ENCODE results near the gene TOMM7. TPM values are rescaled to one million over a fixed set of nuclear protein-coding genes. Genes with fewer than 3 reads are reported as not detected.
A peak's percentile ranks its signal among the peaks of the same experiment; 100 is the strongest.

The TOMM7 gene
- total RNA-seq, 2 donors from 2014 or later, result 335 to 356 TPM

DNA sequence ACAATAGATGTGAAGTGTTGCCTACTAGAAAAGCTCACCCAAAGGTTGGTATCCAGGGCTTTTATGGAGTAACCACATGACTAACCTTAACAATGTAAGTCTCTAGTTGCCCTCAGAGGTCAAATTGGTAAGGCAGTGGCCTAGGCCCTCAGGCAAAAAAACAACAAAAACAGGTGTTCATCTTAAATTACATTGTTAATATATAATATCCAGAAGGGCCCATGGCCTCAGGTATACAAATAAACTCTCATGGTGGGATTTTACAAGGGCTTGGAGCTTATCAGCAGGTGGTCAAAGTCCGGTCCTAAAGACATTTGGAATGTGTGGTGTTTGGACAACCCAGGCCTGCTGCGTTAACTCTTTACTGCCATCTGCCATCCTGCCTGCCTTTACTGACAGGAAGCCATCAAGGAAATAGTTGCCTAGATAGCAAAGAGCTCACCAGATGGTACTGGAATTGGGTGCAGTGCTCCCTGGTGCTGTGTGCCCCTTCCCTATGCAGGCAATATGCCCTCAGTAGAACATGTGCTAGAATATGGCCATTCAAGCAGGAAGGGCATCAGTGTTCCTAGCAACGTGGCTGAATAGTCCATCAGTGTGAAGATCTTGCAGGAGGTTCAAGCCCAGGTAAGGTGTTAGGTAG, 36.2 kb downstream of the TOMM7 start:
- no peak overlapping the region for H3K4me3 Mint-ChIP-seq
- Histone ChIP-seq H3K27me3 (ENCODE audit: control insufficient read depth, insufficient read depth, low read length, poor library complexity, severe bottlenecking) (no peaks in the 10 kb centered on the region), H3K36me3 (ENCODE audit: control insufficient read depth, insufficient read depth, low read length) (no peaks in the 10 kb centered on the region), H3K4me1 (ENCODE audit: control insufficient read depth, insufficient read depth, low read length) (peaks cover 28% of the 10 kb centered on the region), H3K27ac (ENCODE audit: low read depth, low read length) (no peak overlapping the region), H3K9me3 (ENCODE audit: control insufficient read depth, low read length) (peaks cover 9% of the 10 kb centered on the region), H3K9ac (ENCODE audit: extremely low read depth, low read length, poor library complexity, severe bottlenecking) (no peak overlapping the region), H3K4me3 (ENCODE audit: low read length) (peak overlapping the region; percentile 13)
- DNase-seq, result no peak
- H3K9me3 Mint-ChIP-seq, result peaks cover 18% of the 10 kb centered on the region
- peaks cover 39% of the 10 kb centered on the region for H3K4me1 Mint-ChIP-seq
- TF ChIP-seq CTCF (conservative IDR thresholded peaks at IDR 0.05), result no peak
- H3K27ac Mint-ChIP-seq, result peak overlapping the region; percentile 11
- no peaks in the 10 kb centered on the region for H3K27me3 Mint-ChIP-seq (ENCODE audit: insufficient read depth)
- H3K36me3 Mint-ChIP-seq (ENCODE audit: low read depth), result peaks cover 2% of the 10 kb centered on the region
- WGBS, 2 experiments (ENCODE audit: insufficient coverage in 1 of 2, insufficient read length in 1 of 2), result 64 to 80% methylated on average over 2 to 3 of the region's 3 CpGs

DNA sequence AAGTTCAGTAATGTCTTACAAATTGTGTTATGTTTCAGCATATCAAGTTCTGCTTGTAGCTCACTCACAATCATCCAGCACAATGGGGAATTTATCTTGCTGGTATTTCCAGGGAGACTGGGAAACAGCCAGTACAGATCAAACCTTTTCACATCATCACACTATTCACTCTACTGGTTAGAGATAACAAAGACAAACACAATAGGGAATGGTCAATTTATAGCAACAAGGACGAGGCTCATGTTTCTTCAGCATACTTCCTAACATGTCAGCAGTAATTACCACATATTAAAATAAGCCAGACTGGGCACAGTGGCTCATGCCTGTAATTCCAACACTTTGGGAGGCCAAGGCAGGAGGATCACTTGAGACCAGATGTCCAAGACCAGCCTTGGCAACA, 38.3 kb downstream of the TOMM7 start:
- no peak for TF ChIP-seq CTCF (conservative IDR thresholded peaks at IDR 0.05)
- DNase-seq, result no peak
- peaks cover 43% of the 10 kb centered on the region for H3K4me1 Mint-ChIP-seq
- H3K36me3 Mint-ChIP-seq (ENCODE audit: low read depth), result no peaks in the 10 kb centered on the region
- H3K27ac Mint-ChIP-seq, result peak overlapping the region; percentile 18
- Histone ChIP-seq H3K4me1 (ENCODE audit: control insufficient read depth, insufficient read depth, low read length) (peaks cover 28% of the 10 kb centered on the region), H3K9me3 (ENCODE audit: control insufficient read depth, low read length) (peaks cover 9% of the 10 kb centered on the region), H3K4me3 (ENCODE audit: low read length) (no peak overlapping the region), H3K9ac (ENCODE audit: extremely low read depth, low read length, poor library complexity, severe bottlenecking) (no peak overlapping the region), H3K36me3 (ENCODE audit: control insufficient read depth, insufficient read depth, low read length) (no peaks in the 10 kb centered on the region), H3K27me3 (ENCODE audit: control insufficient read depth, insufficient read depth, low read length, poor library complexity, severe bottlenecking) (no peaks in the 10 kb centered on the region), H3K27ac (ENCODE audit: low read depth, low read length) (no peak overlapping the region)
- 61 to 100% methylated on average over 1 of the region's 1 CpG for WGBS, 2 experiments (ENCODE audit: insufficient coverage in 1 of 2, insufficient read length in 1 of 2)
- no peak overlapping the region for H3K4me3 Mint-ChIP-seq
- H3K27me3 Mint-ChIP-seq (ENCODE audit: insufficient read depth), result no peaks in the 10 kb centered on the region
- peaks cover 10% of the 10 kb centered on the region for H3K9me3 Mint-ChIP-seq

DNA sequence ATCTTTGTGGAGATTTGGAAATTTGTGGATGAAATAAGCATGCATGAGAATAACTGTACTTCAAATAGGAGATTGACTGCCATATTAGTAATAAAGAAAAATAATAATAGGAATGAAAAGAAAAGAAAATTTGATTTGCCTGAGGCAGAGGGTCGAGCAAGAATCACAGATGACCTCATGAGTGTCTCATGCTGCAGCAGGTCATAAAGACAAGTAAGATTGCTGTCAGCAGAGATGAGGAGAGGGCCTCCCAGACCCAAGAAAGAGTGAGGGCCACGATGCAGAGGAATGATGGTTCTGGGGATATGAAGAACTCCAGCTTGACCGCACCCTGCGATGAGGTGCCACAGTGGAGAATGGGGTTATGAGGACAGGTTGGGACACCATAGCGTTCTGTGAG, 39.2 kb downstream of the TOMM7 start:
- H3K4me3 ChIP-seq (ENCODE audit: low read length), result no peak overlapping the region
- H3K4me1 ChIP-seq (ENCODE audit: control insufficient read depth, insufficient read depth, low read length), result peaks cover 28% of the 10 kb centered on the region
- no peak overlapping the region for H3K27ac ChIP-seq (ENCODE audit: low read depth, low read length)
- H3K9me3 ChIP-seq (ENCODE audit: control insufficient read depth, low read length), result peaks cover 6% of the 10 kb centered on the region
- Mint-ChIP-seq H3K27me3 (ENCODE audit: insufficient read depth) (no peaks in the 10 kb centered on the region), H3K9me3 (peaks cover 1% of the 10 kb centered on the region), H3K36me3 (ENCODE audit: low read depth) (no peaks in the 10 kb centered on the region), H3K27ac (peak overlapping the region; percentile 56), H3K4me3 (no peak overlapping the region), H3K4me1 (peaks cover 43% of the 10 kb centered on the region)
- H3K36me3 ChIP-seq (ENCODE audit: control insufficient read depth, insufficient read depth, low read length), result no peaks in the 10 kb centered on the region
- 91 to 92% methylated on average over 5 of the region's 5 CpGs for WGBS, 2 experiments (ENCODE audit: insufficient coverage in 1 of 2, insufficient read length in 1 of 2)
- peak overlapping the region; percentile 36 for H3K9ac ChIP-seq (ENCODE audit: extremely low read depth, low read length, poor library complexity, severe bottlenecking)
- TF ChIP-seq CTCF (conservative IDR thresholded peaks at IDR 0.05), result no peak
- DNase-seq, result peak; percentile 50
- H3K27me3 ChIP-seq (ENCODE audit: control insufficient read depth, insufficient read depth, low read length, poor library complexity, severe bottlenecking), result no peaks in the 10 kb centered on the region
